Amniotic stem cell (primary cell): ENCODE data around the gene CD80.
"Not testable (repeated sequence)": the region's sequence is repeated elsewhere in the genome, so short reads cannot be mapped to it uniquely, and the experiment has no call there.

Source experiments
- DNase-seq: peaks from one replicate; lab custom pipeline; 2025; lab: John Stamatoyannopoulos, UW

Gene CD80

GRCh38 chr3:119559441-119559963 lies at the start of gene CD80:
Gene CD80 (minus strand): TSS chr3:119559614. CDS start chr3:119557728, 1,886 bp downstream.
- DNase-seq = no peak

GRCh38 chr3:119608405-119609000 lies 49.1 kb upstream of the CD80 start:
- DNase-seq = no peak

- no peak for DNase-seq
Measured at GRCh38 chr3:119604878-119605277, 45.5 kb upstream of the CD80 start.

GRCh38 chr3:119602676-119603075 lies 43.3 kb upstream of the CD80 start:
- no peak for DNase-seq

GRCh38 chr3:119601154-119601553 lies 41.7 kb upstream of the CD80 start:
- DNase-seq = no peak

GRCh38 chr3:119600732-119601131 lies 41.3 kb upstream of the CD80 start:
- DNase-seq = no peak

- DNase-seq = no peak
Measured at GRCh38 chr3:119599558-119600174, 40.3 kb upstream of the CD80 start.

GRCh38 chr3:119598410-119599098 lies 39.1 kb upstream of the CD80 start:
- DNase-seq = no peak

- DNase-seq = no peak
Measured at GRCh38 chr3:119597548-119598288, 38.3 kb upstream of the CD80 start, which contains the start of gene PLA1A. Gene PLA1A (plus strand): TSS chr3:119597885. CDS start chr3:119597914, 29 bp downstream.

GRCh38 chr3:119596398-119596797 lies 37.0 kb upstream of the CD80 start:
- DNase-seq = no peak

- DNase-seq = no peak
Measured at GRCh38 chr3:119595639-119596334, 36.4 kb upstream of the CD80 start.

- not testable (repeated sequence) for DNase-seq
Measured at GRCh38 chr3:119594929-119595328, 35.5 kb upstream of the CD80 start.

GRCh38 chr3:119594066-119594465 lies 34.7 kb upstream of the CD80 start:
- DNase-seq = no peak

GRCh38 chr3:119592861-119593260 lies 33.4 kb upstream of the CD80 start:
- DNase-seq = no peak

- DNase-seq = no peak
Measured at GRCh38 chr3:119590706-119591105, 31.3 kb upstream of the CD80 start.

- no peak for DNase-seq
Measured at GRCh38 chr3:119589102-119589773, 29.8 kb upstream of the CD80 start.

- DNase-seq = no peak
Measured at GRCh38 chr3:119588112-119588511, 28.7 kb upstream of the CD80 start.

- DNase-seq = no peak
Measured at GRCh38 chr3:119586733-119587172, 27.3 kb upstream of the CD80 start.

- no peak for DNase-seq
Measured at GRCh38 chr3:119585856-119586570, 26.6 kb upstream of the CD80 start.

- DNase-seq = no peak
Measured at GRCh38 chr3:119585208-119585607, 25.8 kb upstream of the CD80 start.
